Subcutaneous adipose tissue (tissue), 4 donors: ENCODE data around the gene FLYWCH1. TPM values are rescaled to one million over a fixed set of nuclear protein-coding genes. Genes with fewer than 3 reads are reported as not detected.

Experiments used
- total RNA-seq, 4 donors: library from RNA; depleted of rRNA; stranded (reverse); fragments of >200 nt; gene quantifications; one replicate each; pipeline ENCODE4 v1.1.0, GENCODE V29; 2016
- TF ChIP-seq, protein P1 (sequence below): fragments of 450-650 bp; IDR thresholded peaks from one replicate; pipeline ENCODE4 v1.5.1; 2016; ENCODE audit warnings: low read depth, mild to moderate bottlenecking, control low read depth, antibody characterized with exemption, moderate library complexity

FLYWCH1 gene
- total RNA-seq, 4 donors from 2014 or later: 11.6 to 62.9 (median 18.7) TPM

DNA sequence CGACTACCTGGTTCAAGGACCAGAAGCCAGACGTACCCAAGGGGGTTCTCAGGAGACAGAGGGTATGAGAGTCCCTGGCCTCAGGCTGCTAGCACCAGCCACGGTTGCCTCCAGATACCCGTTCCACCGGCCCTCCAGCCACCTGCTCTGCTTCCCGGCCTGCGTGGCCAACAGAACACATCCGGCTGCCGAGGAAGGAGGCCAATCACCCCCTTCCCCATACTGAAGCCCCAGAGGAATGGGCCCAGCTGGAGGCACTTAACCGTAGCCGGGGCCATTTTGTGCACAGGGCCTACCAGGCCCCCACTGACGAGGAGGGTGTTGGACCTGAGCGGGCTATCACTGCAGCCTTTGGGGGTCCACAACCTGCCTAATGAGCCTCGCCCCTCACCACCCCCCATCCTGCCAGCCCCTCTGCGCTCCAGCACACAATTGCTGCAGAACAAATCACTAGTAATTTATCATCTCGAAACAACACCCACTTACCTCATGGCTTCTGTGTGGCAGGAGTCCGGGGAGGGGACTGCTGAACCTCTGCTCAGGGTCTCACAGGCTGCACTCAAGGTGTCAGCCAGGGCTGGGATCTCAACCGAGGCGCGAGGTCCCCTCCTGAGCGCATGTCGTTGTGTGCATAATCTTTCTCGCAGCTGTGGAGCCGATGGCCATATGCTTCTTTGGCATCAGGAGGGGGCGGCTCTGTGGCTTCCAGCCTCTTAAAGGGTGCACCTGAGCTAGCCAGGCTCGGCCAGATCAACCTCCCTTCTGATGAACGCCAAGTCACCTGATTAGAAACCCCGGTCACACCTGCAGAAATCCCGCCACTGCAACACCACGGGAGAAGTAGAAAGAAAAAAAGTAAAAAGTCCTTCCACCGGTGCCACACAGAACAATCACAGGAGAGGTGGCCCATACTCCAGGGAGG lies 42.2 kb downstream of the FLYWCH1 start:
- TF ChIP-seq, protein P1, sequence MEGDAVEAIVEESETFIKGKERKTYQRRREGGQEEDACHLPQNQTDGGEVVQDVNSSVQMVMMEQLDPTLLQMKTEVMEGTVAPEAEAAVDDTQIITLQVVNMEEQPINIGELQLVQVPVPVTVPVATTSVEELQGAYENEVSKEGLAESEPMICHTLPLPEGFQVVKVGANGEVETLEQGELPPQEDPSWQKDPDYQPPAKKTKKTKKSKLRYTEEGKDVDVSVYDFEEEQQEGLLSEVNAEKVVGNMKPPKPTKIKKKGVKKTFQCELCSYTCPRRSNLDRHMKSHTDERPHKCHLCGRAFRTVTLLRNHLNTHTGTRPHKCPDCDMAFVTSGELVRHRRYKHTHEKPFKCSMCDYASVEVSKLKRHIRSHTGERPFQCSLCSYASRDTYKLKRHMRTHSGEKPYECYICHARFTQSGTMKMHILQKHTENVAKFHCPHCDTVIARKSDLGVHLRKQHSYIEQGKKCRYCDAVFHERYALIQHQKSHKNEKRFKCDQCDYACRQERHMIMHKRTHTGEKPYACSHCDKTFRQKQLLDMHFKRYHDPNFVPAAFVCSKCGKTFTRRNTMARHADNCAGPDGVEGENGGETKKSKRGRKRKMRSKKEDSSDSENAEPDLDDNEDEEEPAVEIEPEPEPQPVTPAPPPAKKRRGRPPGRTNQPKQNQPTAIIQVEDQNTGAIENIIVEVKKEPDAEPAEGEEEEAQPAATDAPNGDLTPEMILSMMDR: no peak

DNA sequence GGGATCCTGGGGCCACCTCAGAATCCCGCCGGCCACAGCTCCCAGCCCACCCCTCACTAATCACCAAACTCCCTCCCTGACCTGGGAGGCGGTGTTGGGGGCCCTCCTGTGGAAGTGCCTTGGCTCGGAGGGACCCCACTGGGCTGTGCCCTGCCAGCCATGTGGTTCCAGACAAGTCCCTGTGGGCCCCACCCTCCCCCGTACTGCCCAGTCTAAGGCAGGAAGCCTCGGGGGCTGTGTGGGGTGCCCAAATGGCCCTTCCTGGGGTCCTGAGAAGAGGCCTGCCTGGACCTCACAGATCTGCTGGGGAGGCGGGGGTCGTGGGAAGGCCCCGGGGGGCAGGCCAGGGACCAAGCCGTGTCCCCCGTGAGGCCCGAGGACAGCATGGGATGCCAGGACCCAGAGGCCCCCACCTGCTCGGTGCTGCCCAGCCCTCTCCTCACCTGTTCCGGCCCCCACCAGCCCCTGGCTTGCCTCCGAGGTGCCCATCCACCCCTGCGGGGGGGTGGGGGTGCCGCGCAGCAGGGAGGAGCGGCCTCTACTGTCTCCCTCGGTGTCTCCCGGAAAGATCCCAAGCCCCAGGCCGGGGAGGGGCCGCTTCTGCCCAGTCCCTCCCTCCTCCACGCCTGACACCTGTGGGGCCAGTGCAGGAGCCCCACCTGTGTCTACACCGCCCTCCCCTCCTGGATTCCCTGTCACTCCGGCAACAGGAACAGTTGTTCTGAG lies 43.1 kb downstream of the FLYWCH1 start:
- TF ChIP-seq, protein P1: no peak

DNA sequence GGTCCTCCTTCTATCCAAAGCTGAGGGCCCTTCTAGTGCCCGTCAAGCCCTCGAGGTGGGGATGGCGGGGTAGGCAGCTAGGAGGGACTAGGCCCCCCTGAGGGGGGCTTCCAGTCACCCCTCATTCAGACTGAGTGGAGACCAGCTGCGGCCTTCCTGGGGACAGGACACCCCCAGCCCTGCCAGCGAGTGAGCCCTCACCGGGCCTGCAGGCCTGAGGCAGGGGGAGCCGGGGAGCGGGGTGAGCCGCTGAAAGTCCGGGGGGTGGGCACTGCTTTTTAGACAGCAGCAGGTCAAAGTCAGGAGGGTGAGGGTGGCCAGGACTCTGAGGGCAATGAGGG lies 43.7 kb downstream of the FLYWCH1 start:
- TF ChIP-seq, protein P1: no peak

DNA sequence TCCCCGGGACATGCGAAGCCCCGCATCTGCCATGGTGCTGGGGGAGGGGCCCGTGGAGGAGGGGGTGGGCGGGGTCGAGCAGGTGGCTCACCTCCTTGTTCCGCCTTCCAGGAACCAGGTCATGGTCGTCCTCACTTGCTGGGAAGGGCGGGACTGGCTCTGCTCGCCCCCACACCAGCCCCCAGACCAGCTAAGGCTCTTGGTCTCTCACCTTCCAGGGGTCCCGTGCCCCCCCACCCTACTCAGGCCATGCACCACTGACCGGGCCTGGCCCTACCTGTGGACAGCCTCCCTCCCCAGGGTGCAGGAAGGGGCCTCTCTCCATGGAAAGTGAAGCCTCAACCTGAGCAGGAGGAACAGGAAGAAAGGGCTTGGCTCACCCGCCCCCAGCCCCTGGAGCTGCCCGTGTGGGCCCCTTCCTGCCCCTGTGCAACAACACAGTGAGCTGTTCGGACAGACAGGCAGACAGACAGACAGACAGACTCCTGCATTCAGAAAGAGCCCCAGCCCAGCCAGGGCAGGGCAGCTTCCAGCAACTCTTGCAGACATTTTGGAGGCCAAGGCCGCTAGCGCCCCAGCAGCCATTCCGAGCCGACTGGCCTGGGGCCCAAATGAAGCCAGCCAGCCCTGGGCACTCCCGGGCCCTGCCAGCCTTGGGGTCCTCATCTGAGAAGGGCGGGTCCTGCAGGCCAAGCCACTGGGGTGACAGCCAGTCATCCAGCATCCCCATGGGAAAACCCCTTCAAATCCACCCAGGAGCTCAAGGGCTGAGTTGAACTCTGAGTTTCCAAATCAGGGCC lies 44.2 kb downstream of the FLYWCH1 start:
- TF ChIP-seq, protein P1: no peak

DNA sequence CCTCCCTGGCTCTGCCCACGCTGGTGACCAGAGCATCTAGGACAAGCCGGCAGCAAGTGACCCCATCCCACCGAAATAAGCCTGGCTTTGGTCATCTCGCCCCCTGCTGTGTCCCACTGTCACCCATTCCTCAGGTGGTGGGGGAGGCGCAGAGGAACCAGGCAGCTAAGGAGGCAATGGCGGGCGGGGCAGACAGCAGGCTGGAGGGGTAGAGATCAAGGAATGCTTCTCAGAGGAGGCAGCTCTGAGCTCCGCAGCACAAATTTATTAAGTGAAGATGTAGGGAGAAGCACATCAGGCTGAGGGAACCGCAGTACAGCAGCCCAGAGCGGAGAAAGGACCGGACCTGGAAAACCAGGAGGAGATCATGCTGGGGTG lies 44.8 kb downstream of the FLYWCH1 start:
- TF ChIP-seq, protein P1: no peak

DNA sequence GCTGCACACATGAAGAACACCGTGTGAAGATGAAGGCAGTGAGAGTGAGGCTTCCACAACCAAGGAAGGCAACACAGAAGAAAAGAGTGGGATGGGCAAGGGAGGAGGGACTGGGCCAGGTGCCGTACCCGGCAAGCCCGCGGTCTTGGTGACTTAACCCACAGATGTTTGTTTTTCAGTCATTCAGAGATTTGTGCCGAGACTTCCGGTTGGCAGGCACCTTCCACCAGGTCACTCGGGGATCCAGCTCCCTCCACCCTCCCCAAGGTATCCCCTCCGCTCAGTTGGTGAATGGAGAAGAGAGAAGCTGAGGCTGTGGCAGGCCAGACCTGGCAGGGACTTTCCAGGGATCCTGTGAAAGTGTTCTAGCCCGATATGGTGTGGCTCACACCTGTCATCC lies 47.5 kb downstream of the FLYWCH1 start:
- TF ChIP-seq, protein P1: no peak
